Measurements from ENCODE around the gene XYLB.

Gene XYLB

GRCh38 chr3:38323060-38323459 lies 23.5 kb upstream of the XYLB start:
- DNase-seq (ENCODE audit: low spot score), result no peak

- DNase-seq (ENCODE audit: low spot score), result no peak
These were observed 21.3 kb upstream of the XYLB start for GRCh38 chr3:38325256-38325655.

GRCh38 chr3:38327335-38328009 lies 19.1 kb upstream of the XYLB start:
- peak; percentile 37 for DNase-seq (ENCODE audit: low spot score)

- no peak for DNase-seq (ENCODE audit: low spot score)
These were observed 15.1 kb upstream of the XYLB start for GRCh38 chr3:38331257-38332022.

GRCh38 chr3:38332201-38332600 lies 14.4 kb upstream of the XYLB start:
- DNase-seq (ENCODE audit: low spot score), result no peak

GRCh38 chr3:38334142-38335055 lies 12.2 kb upstream of the XYLB start:
- DNase-seq (ENCODE audit: low spot score), result no peak

GRCh38 chr3:38335263-38335662 lies 11.3 kb upstream of the XYLB start:
- DNase-seq (ENCODE audit: low spot score), result no peak

GRCh38 chr3:38337703-38338102 lies 8.9 kb upstream of the XYLB start:
- no peak for DNase-seq (ENCODE audit: low spot score)

GRCh38 chr3:38343797-38344594 lies 2.6 kb upstream of the XYLB start:
- DNase-seq (ENCODE audit: low spot score), result peak; percentile 13

- DNase-seq (ENCODE audit: low spot score), result no peak
These were observed 552 bp upstream of the XYLB start for GRCh38 chr3:38345879-38346586.

- no peak for DNase-seq (ENCODE audit: low spot score)
These were observed 1.0 kb downstream of the XYLB start for GRCh38 chr3:38347421-38348200.

- DNase-seq (ENCODE audit: low spot score), result no peak
These were observed 2.3 kb downstream of the XYLB start for GRCh38 chr3:38348903-38349302.

GRCh38 chr3:38349684-38350359 lies 3.2 kb downstream of the XYLB start:
- DNase-seq (ENCODE audit: low spot score), result no peak

GRCh38 chr3:38353151-38353550 lies 6.6 kb downstream of the XYLB start:
- DNase-seq (ENCODE audit: low spot score), result no peak

- no peak for DNase-seq (ENCODE audit: low spot score)
These were observed 8.2 kb downstream of the XYLB start for GRCh38 chr3:38354588-38355330.

- DNase-seq (ENCODE audit: low spot score), result no peak
These were observed 12.5 kb downstream of the XYLB start for GRCh38 chr3:38359038-38359437.

GRCh38 chr3:38360345-38360744 lies 13.8 kb downstream of the XYLB start:
- no peak for DNase-seq (ENCODE audit: low spot score)

GRCh38 chr3:38361496-38361895 lies 14.9 kb downstream of the XYLB start:
- no peak for DNase-seq (ENCODE audit: low spot score)

- DNase-seq (ENCODE audit: low spot score), result no peak
These were observed 16.2 kb downstream of the XYLB start for GRCh38 chr3:38362825-38363224.

Data from SW480 (cell line).